HEK293 (cell line): ENCODE measurements around the gene MEAK7.
"Not testable (repeated sequence)": the region's sequence is repeated elsewhere in the genome, so short reads cannot be mapped to it uniquely, and the experiment has no call there.

Source experiments
- SETDB1 ChIP-seq: IDR thresholded peaks from one replicate; pipeline ENCODE4 v1.6.1; 2017; ENCODE audit warnings: mild to moderate bottlenecking, low read length, moderate library complexity, mixed read lengths; ENCODE audit not compliant: insufficient read length
- ZEB2 ChIP-seq: fragments of 450-650 bp; formaldehyde crosslinking; IDR thresholded peaks from 2 replicates; pipeline ENCODE4 v1.5.1; 2016; ENCODE audit warnings: missing biosample characterization, missing genetic modification characterization
- ZNF138 ChIP-seq: fragments of 450-650 bp; formaldehyde crosslinking; IDR thresholded peaks from 2 replicates; pipeline ENCODE4 v1.5.1; 2016; ENCODE audit warnings: missing biosample characterization, missing genetic modification characterization, borderline replicate concordance
- ZNF2 ChIP-seq: fragments of 450-650 bp; formaldehyde crosslinking; IDR thresholded peaks from 2 replicates; pipeline ENCODE4 v1.5.1; 2016; ENCODE audit warnings: missing biosample characterization, missing genetic modification characterization

- not testable (repeated sequence) for TF ChIP-seq ZEB2; ZNF2 (tag by site-specific recombination); SETDB1; ZNF138 (tag by site-specific recombination)
Measured at GRCh38 chr16:84518220-84518619, 13.8 kb upstream of the MEAK7 start.
